ENCODE results near the gene GIMD1.
"Not testable (repeated sequence)": the region's sequence is repeated elsewhere in the genome, so short reads cannot be mapped to it uniquely, and the experiment has no call there.

GIMD1 gene

DNA sequence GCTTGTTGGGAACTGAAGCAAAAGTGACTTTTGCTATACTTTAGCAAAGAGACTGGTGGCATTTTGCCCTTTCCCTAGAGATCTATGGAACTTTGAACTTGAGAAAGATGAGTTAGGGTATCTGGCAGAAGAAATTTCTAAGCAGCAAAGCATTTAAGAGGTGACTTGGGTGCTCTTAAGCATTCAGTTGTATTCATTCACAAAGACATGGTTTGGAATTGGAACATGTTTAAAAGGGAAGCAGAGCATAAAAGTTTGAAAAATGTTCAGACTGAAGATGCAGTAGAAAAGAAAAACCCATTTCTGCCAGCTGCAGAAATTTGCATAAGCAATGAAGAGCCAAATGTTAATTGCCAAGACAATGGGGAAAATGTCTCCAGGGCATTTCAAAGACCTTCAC is 30.7 kb downstream of the GIMD1 start:
- TF ChIP-seq CTCF (IDR thresholded peaks at IDR 0.05; ENCODE audit: insufficient read depth, low read depth, low read length, missing control alignments), result no peak
- DNase-seq (ENCODE audit: low read depth), result no peak
- H3K4me3 ChIP-seq (ENCODE audit: low read length), result no peak overlapping the region

GRCh38 chr4:106336618-106337017 is 32.0 kb downstream of the GIMD1 start:
- no peak overlapping the region for H3K4me3 ChIP-seq (ENCODE audit: low read length)
- no peak for TF ChIP-seq CTCF (IDR thresholded peaks at IDR 0.05; ENCODE audit: insufficient read depth, low read depth, low read length, missing control alignments)
- no peak for DNase-seq (ENCODE audit: low read depth)

DNA sequence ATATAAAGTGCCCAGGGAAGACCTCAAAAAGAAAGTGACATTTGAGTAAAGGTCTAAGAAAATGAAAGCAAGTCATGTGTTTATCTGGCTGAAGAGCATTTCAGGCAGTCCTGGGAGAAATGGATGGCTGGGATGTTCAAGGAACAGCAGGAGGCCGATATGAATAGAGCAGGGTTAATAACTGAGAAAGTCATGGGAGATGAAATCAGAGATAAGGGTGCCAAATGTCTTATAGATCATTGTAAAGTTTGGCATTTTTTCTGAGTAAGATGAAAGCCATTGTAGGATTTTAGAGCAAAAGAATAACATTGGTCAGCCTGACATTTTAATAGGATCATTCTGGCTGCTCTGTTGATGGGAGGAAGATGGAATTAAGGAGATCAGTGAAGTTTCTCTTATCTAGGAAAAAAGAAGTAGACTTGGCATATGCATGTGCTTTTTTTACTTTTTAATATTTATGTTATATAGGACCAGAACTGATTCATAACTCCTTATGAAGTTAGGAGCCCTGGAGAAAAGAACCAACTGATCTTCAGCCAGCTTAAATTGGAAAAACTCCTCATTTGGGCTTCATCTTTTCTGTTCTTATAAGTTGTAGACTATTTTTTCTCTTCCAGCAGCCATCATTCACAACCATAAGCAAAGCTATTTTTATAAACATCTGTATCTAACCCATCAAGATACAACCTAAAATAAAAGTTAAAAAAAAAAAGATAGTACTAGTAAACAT is 33.7 kb downstream of the GIMD1 start:
- no peak for DNase-seq (ENCODE audit: low read depth)
- H3K4me3 ChIP-seq (ENCODE audit: low read length), result no peak overlapping the region
- no peak for TF ChIP-seq CTCF (IDR thresholded peaks at IDR 0.05; ENCODE audit: insufficient read depth, low read depth, low read length, missing control alignments)

- TF ChIP-seq CTCF (IDR thresholded peaks at IDR 0.05; ENCODE audit: insufficient read depth, low read depth, low read length, missing control alignments), result no peak
- H3K4me3 ChIP-seq (ENCODE audit: low read length), result no peak overlapping the region
- no peak for DNase-seq (ENCODE audit: low read depth)
These were observed 35.4 kb downstream of the GIMD1 start for GRCh38 chr4:106333186-106333585.

- peak; percentile 66 for TF ChIP-seq CTCF (IDR thresholded peaks at IDR 0.05; ENCODE audit: insufficient read depth, low read depth, low read length, missing control alignments)
- DNase-seq (ENCODE audit: low read depth), result peak; percentile 55
- H3K4me3 ChIP-seq (ENCODE audit: low read length), result no peak overlapping the region
These were observed 39.4 kb downstream of the GIMD1 start for GRCh38 chr4:106329041-106329618.

GRCh38 chr4:106325800-106326199 is 42.8 kb downstream of the GIMD1 start:
- TF ChIP-seq CTCF (IDR thresholded peaks at IDR 0.05; ENCODE audit: insufficient read depth, low read depth, low read length, missing control alignments), result no peak
- DNase-seq (ENCODE audit: low read depth), result peak; percentile 65
- no peak overlapping the region for H3K4me3 ChIP-seq (ENCODE audit: low read length)

- DNase-seq (ENCODE audit: low read depth), result no peak
- no peak overlapping the region for H3K4me3 ChIP-seq (ENCODE audit: low read length)
- no peak for TF ChIP-seq CTCF (IDR thresholded peaks at IDR 0.05; ENCODE audit: insufficient read depth, low read depth, low read length, missing control alignments)
These were observed 45.5 kb downstream of the GIMD1 start for GRCh38 chr4:106323119-106323518.

DNA sequence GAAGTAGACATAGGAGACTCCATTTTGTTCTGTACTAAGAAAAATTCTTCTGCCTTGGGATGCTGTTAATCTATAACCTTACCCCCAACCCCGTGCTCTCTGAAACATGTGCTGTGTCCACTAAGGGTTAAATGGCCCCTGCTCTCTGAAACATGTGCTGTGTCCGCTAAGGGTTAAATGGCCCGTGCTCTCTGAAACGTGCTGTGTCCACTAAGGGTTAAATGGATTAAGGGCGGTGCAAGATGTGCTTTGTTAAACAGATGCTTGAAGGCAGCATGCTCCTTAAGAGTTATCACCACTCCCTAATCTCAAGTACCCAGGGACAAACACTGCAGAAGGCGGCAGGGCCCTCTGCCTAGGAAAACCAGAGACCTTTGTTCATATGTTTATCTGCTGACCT is 46.8 kb downstream of the GIMD1 start:
- H3K4me3 ChIP-seq (ENCODE audit: low read length); DNase-seq (ENCODE audit: low read depth): not testable (repeated sequence)

GRCh38 chr4:106321168-106321567 is 47.4 kb downstream of the GIMD1 start:
- H3K4me3 ChIP-seq (ENCODE audit: low read length); DNase-seq (ENCODE audit: low read depth): not testable (repeated sequence)

Measured in epithelial cell of esophagus (primary cell).